Measurements from ENCODE around the gene GUCD1.

- TF ChIP-seq YY1 (IDR thresholded peaks at IDR 0.05; ENCODE audit: insufficient read depth, insufficient read length) (no peak), SUZ12 (IDR thresholded peaks at IDR 0.05; ENCODE audit: extremely low read depth, insufficient read depth, insufficient read length) (no peak), ZNF274 (IDR thresholded peaks at IDR 0.05; ENCODE audit: low read depth, low read length) (no peak)
Measured at GRCh38 chr22:24514241-24515026, 40.5 kb downstream of the GUCD1 start.
